HCT116 (cell line): ENCODE data around the gene HSPA12B. TPM values are rescaled to one million over a fixed set of nuclear protein-coding genes. Genes with fewer than 3 reads are reported as not detected.

Experiments
- ATAC-seq: fragments of 200-7000 bp; cut with Tn5 transposase; 2 replicates; pipeline ENCODE4 v1.9.1; 2020; ENCODE audit warnings: mild to moderate bottlenecking, moderate library complexity
- BruUV-seq: library from RNA; stranded (reverse); fragments of 400-500 nt; replicated peaks from 2 replicates; lab custom pipeline; 2021; lab: Mats Ljungman, UMichigan
- CTCF ChIA-PET: fragments of 300-600 bp; sonication (Branson Sonifier 250); formaldehyde crosslinking; loops from one replicate; lab custom pipeline; 2021; ENCODE audit warnings: antibody characterized with exemption; lab: Charles Lee
- POLR2A ChIA-PET: fragments of 300-600, 350-600 bp; sonication (Branson Sonifier 250); formaldehyde crosslinking; loops from one replicate; lab custom pipeline; 2021; ENCODE audit warnings: antibody characterized with exemption; lab: Charles Lee
- RAD21 ChIA-PET, 2 experiments: fragments of 300-600 bp; sonication (Branson Sonifier 250); formaldehyde crosslinking; loops; one replicate each; lab custom pipeline; 2023; ENCODE audit warnings: low total read pairs in 2 of 2; ENCODE audit not compliant: uncharacterized antibody in 2 of 2, unreplicated experiment in 2 of 2, low non-redundant PET in 1 of 2; lab: Charles Lee
- DNase-seq: peaks from one replicate; pipeline ENCODE4 v3.0.0-alpha.2; 2010; ENCODE audit warnings: low read depth, low spot score
- H2AFZ ChIP-seq: fragments of 200-600 bp; shearing (Covaris generic), sonication (generic); 2 replicates; pipeline ENCODE4 v1.6.1; 2017; ENCODE audit warnings: low read depth, mixed run types, mixed read lengths, antibody characterized with exemption, low read length; ENCODE audit not compliant: poor library complexity, severe bottlenecking
- H3K27ac ChIP-seq: 2 replicates; pipeline ENCODE4 v1.5.1; 2012; ENCODE audit warnings: low read depth, low read length
- H3K27me3 ChIP-seq: fragments of 200-600 bp; sonication (generic); 2 replicates; pipeline ENCODE4 v1.6.1; 2016; ENCODE audit warnings: mixed run types, low read length, mixed read lengths; ENCODE audit not compliant: insufficient read depth
- H3K36me3 ChIP-seq, 2 experiments: fragments of 200-500 bp in 1 of 2; fragments of 200-600 bp in 1 of 2; sonication (Bioruptor generic) in 1 of 2; sonication (generic) in 1 of 2; 2 replicates each; pipeline versions ENCODE4 v1.5.1 to v1.6.1; 2014 to 2016; ENCODE audit warnings: low read length in 2 of 2, inconsistent platforms in 1 of 2, mixed read lengths in 1 of 2, mixed run types in 1 of 2; ENCODE audit not compliant: insufficient read depth in 2 of 2, control insufficient read depth in 1 of 2
- H3K4me1 ChIP-seq, 2 experiments: fragments of 200-600 bp in 1 of 2; sonication (generic) in 1 of 2; 2 replicates each; pipeline versions ENCODE4 v1.5.1 to v1.6.1; 2012 to 2017; ENCODE audit warnings: low read length in 2 of 2, inconsistent platforms in 1 of 2, mild to moderate bottlenecking in 1 of 2, mixed read lengths in 1 of 2, mixed run types in 1 of 2, moderate library complexity in 1 of 2; ENCODE audit not compliant: insufficient read depth in 2 of 2, control insufficient read depth in 1 of 2
- H3K4me2 ChIP-seq: fragments of 200-600 bp; sonication (generic); 2 replicates; pipeline ENCODE4 v1.6.1; 2017; ENCODE audit warnings: mixed run types, low read length, mixed read lengths
- H3K4me3 ChIP-seq, 2 experiments: fragments of 200-600 bp in 1 of 2; sonication (generic) in 1 of 2; replicated peaks in 1 of 2; 2 replicates each; pipeline ENCODE4 v1.5.1; 2011 to 2016; ENCODE audit warnings: low read length in 2 of 2, control low read depth in 1 of 2, low read depth in 1 of 2, mild to moderate bottlenecking in 1 of 2, mixed read lengths in 1 of 2, mixed run types in 1 of 2
- H3K79me2 ChIP-seq: fragments of 200-600 bp; sonication (generic); 2 replicates; pipeline ENCODE4 v1.6.1; 2017; ENCODE audit warnings: mild to moderate bottlenecking, mixed run types, low read length, moderate library complexity, mixed read lengths; ENCODE audit not compliant: insufficient read depth
- H3K9ac ChIP-seq: fragments of 200-600 bp; sonication (generic); 2 replicates; pipeline ENCODE4 v1.6.1; 2016; ENCODE audit warnings: low read length, mixed read lengths
- H3K9me2 ChIP-seq: fragments of 200-600 bp; sonication (generic), shearing (Covaris generic); 2 replicates; pipeline ENCODE4 v1.6.1; 2017; ENCODE audit warnings: mixed run types, mild to moderate bottlenecking, moderate library complexity; ENCODE audit not compliant: insufficient read depth
- H3K9me3 ChIP-seq, 2 experiments: fragments of 200-500 bp in 1 of 2; fragments of 200-600 bp in 1 of 2; sonication (Bioruptor generic) in 1 of 2; sonication (generic) in 1 of 2; 2 replicates each; pipeline ENCODE4 v1.6.1; 2014 to 2017; ENCODE audit warnings: low read length in 2 of 2, mixed read lengths in 2 of 2, inconsistent platforms in 1 of 2, low read depth in 1 of 2, mild to moderate bottlenecking in 1 of 2, mixed run types in 1 of 2, moderate library complexity in 1 of 2; ENCODE audit not compliant: control insufficient read depth in 1 of 2, insufficient read depth in 1 of 2
- H4K20me1 ChIP-seq: fragments of 200-600 bp; sonication (generic), shearing (Covaris generic); 2 replicates; pipeline ENCODE4 v1.6.1; 2017; ENCODE audit warnings: mixed run types, mild to moderate bottlenecking, moderate library complexity; ENCODE audit not compliant: insufficient read depth
- CEBPB ChIP-seq: IDR thresholded peaks from 2 replicates; pipeline ENCODE4 v1.6.1; 2012; ENCODE audit warnings: low read depth
- ELF1 ChIP-seq: IDR thresholded peaks from 2 replicates; pipeline ENCODE4 v1.6.1; 2012; ENCODE audit warnings: low read depth, borderline replicate concordance
- JUND ChIP-seq: IDR thresholded peaks from 2 replicates; pipeline ENCODE4 v1.6.1; 2012
- REST ChIP-seq: IDR thresholded peaks from 2 replicates; pipeline ENCODE4 v1.6.1; 2012; ENCODE audit warnings: low read depth
- intact Hi-C: fragments of 100-400 bp; cut with micrococcal nuclease; formaldehyde crosslinking; loops from 2 replicates; pipeline ENCODE4 v1.10.0; 2022
- total RNA-seq: library from RNA; stranded (reverse); gene quantifications from one replicate; pipeline ENCODE4 v1.2.1, GENCODE V29; 2021; ENCODE audit not compliant: unreplicated experiment

Gene HSPA12B
- total RNA-seq, 1 experiment from 2014 or later, result not detected

- no peak overlapping the region for H3K9ac ChIP-seq
- H2AFZ ChIP-seq, result no peak overlapping the region
- H3K27me3 ChIP-seq, result no peaks in the 10 kb centered on the region
- H3K4me2 ChIP-seq, result no peak overlapping the region
- peaks cover 0 to 8% of the 10 kb centered on the region in 2 experiments; a peak in 1 of 4 replicates for H3K4me1 ChIP-seq
- H3K36me3 ChIP-seq, result peaks cover 6 to 23% of the 10 kb centered on the region in 2 experiments; a peak in 3 of 4 replicates
- H3K79me2 ChIP-seq, result 0 out of 2 replicates have a peak, but pooled peaks cover 2% of the 10 kb centered on the region
- BruUV-seq, result no TSS peak
- intact Hi-C loops, result no loop called here
- ChIA-PET POLR2A (no interaction called here), RAD21 (interaction anchor here in 1 of 2 experiments (1.7 kb wide), 1 partner anchor 66 kb away, joined by 3 read pairs; no protein-coding TSS in a partner anchor), CTCF (interaction anchor here (1.8 kb wide), 1 partner anchor 103 kb away, joined by 8 read pairs; no protein-coding TSS in a partner anchor)
- no peak for DNase-seq
- H3K27ac ChIP-seq, result no peak overlapping the region
- TF ChIP-seq JUND, result no peak
- TF ChIP-seq ELF1, result no peak
- TF ChIP-seq REST, result no peak
- TF ChIP-seq CEBPB, result no peak
- no peaks in the 10 kb centered on the region for H3K9me3 ChIP-seq
- ATAC-seq, result no peak
- no peak overlapping the region for H3K4me3 ChIP-seq
- no peaks in the 10 kb centered on the region for H3K9me2 ChIP-seq
- no peaks in the 10 kb centered on the region for H4K20me1 ChIP-seq
Measured at GRCh38 chr20:3751675-3752385, 19.3 kb downstream of the HSPA12B start.
